ENCODE measurements around the gene RPS10.

The RPS10 gene

DNA sequence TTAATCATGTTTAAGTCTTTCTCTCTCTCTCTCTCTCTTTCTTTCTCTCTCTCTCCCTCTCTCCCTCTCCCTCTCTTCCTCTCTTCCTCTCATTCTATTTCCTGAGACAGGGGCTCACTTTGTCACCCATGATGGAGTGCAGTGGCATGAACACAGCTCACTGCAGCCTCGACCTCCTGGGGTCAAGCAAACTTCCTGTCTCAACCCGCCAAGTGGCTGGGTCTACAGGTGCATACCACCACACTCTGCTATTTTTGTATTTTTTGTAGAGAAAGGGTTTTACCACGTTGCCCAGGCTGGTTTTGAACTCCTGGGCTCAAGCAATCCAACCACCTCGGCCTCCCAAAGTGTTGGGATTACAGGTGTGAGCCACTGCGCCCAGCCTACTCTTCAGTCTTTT lies 15.7 kb upstream of the RPS10 start:
- Histone ChIP-seq H3K36me3 (no peaks in the 10 kb centered on the region), H3K4me3 (ENCODE audit: low read depth, low read length) (no peak overlapping the region), H3K27me3 (no peaks in the 10 kb centered on the region), H3K9me3 (no peaks in the 10 kb centered on the region; the same call in 1 of the 2 replicates), H3K4me1 (no peaks in the 10 kb centered on the region)
- TF ChIP-seq, protein P1, sequence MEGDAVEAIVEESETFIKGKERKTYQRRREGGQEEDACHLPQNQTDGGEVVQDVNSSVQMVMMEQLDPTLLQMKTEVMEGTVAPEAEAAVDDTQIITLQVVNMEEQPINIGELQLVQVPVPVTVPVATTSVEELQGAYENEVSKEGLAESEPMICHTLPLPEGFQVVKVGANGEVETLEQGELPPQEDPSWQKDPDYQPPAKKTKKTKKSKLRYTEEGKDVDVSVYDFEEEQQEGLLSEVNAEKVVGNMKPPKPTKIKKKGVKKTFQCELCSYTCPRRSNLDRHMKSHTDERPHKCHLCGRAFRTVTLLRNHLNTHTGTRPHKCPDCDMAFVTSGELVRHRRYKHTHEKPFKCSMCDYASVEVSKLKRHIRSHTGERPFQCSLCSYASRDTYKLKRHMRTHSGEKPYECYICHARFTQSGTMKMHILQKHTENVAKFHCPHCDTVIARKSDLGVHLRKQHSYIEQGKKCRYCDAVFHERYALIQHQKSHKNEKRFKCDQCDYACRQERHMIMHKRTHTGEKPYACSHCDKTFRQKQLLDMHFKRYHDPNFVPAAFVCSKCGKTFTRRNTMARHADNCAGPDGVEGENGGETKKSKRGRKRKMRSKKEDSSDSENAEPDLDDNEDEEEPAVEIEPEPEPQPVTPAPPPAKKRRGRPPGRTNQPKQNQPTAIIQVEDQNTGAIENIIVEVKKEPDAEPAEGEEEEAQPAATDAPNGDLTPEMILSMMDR (IDR thresholded peaks at IDR 0.05; ENCODE audit: low read depth, low read length) = no peak
- no peak for DNase-seq

DNA sequence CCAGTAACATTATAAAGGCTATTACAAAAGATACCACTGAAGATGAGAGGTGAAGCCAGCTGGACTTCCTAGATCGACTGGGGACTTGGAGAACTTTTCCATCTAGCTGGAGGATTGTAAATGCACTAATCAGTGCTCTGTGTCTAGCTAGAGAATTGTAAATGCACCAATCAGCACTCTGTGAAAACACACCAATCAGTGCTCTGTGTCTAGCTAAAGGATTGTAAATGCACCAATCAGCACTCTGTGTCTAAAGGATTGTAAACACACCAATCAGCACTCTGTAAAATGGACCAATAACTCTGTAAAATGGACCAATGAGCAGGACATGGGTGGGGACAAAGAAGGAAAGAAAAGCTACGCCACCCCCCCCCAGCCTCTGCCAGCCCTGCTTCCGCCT lies 13.6 kb upstream of the RPS10 start:
- H3K9me3 ChIP-seq = no peaks in the 10 kb centered on the region; the same call in 1 of the 2 replicates
- no peak for DNase-seq
- TF ChIP-seq, protein P1 (IDR thresholded peaks at IDR 0.05; ENCODE audit: low read depth, low read length) = no peak
- no peak overlapping the region for H3K4me3 ChIP-seq (ENCODE audit: low read depth, low read length)
- H3K27me3 ChIP-seq = no peaks in the 10 kb centered on the region
- H3K36me3 ChIP-seq = no peaks in the 10 kb centered on the region
- no peaks in the 10 kb centered on the region for H3K4me1 ChIP-seq

DNA sequence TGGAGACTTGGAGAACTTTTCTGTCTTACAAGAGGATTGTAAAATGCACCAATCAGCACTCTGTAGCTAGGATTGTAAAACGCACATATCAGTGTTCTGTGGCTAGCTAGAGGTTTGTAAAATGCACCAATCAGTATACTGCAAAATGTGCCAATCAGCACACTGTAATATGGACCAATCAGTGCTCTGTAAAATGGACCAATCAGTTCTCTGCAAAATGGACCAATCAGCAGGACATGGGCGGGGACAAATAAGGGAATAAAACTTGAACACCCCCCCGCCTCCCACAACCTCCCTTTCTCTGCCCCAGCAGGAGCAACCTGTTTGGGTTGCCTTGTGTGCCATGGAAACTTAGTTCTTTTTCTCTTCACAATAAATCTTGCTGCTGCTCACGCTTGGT lies 12.8 kb upstream of the RPS10 start:
- no peak for DNase-seq
- Histone ChIP-seq H3K36me3 (no peaks in the 10 kb centered on the region), H3K4me1 (no peaks in the 10 kb centered on the region), H3K9me3 (no peaks in the 10 kb centered on the region; the same call in 1 of the 2 replicates), H3K27me3 (no peaks in the 10 kb centered on the region), H3K4me3 (ENCODE audit: low read depth, low read length) (no peak overlapping the region)
- TF ChIP-seq, protein P1 (IDR thresholded peaks at IDR 0.05; ENCODE audit: low read depth, low read length) = no peak

DNA sequence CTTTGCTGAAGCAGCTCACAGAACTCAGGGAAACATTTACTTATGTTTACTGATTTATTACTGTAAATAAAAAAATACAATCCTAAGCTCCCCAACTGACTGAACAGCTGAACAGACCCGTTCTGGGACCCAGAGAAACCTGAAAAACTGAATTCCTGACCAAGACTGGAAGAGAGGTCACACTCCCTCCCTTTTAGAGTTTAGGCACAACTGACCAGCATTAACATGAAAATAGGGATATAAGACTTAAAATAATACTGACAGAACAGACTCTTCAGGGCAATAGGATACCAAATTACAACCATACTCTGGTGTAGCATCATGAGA lies 11.7 kb upstream of the RPS10 start:
- H3K36me3 ChIP-seq = no peaks in the 10 kb centered on the region
- DNase-seq = no peak
- no peaks in the 10 kb centered on the region for H3K4me1 ChIP-seq
- no peaks in the 10 kb centered on the region for H3K27me3 ChIP-seq
- TF ChIP-seq, protein P1 (IDR thresholded peaks at IDR 0.05; ENCODE audit: low read depth, low read length) = no peak
- H3K9me3 ChIP-seq = no peaks in the 10 kb centered on the region; the same call in 1 of the 2 replicates
- H3K4me3 ChIP-seq (ENCODE audit: low read depth, low read length) = no peak overlapping the region

DNA sequence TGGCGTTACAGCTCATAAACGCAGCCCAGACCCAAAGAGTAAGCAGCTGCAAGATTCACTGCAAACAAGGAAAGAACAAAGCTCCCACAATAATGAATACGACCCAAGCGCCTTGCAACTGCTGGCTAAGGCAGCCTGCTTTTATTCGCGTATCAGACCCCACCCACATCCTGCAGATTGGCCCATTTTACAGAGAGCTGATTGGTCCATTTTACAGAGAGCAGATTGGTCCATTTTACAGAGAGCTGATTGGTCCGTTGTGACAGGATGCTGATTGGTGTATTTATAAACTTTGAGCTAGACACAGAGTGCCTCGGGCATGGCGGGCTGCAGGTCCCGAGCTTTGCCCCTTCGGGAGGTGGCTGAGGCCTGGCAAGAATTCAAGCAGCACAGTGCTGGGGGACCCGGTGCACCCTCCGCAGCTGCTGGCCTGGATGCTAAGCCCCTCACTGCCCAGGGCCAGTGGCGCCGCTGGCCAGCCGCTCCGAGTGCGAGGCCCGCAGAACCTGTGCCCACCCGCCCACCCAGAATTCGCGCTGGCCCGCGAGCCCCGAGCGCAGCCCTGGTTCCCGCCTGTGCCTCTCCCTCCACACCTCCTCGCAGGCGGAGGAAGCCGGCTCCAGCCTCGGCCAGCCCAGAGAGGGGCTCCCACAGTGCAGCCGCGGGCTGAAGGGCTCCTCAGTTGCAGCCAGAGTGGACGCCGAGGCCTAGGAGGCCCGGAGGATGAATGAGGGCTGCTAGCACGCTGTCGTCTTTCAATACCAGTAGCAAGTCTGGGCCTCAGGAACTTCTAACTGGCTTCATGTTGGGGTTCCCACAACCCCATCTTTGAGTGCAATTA lies 11.2 kb upstream of the RPS10 start:
- no peaks in the 10 kb centered on the region for H3K27me3 ChIP-seq
- H3K36me3 ChIP-seq = no peaks in the 10 kb centered on the region
- H3K9me3 ChIP-seq = no peaks in the 10 kb centered on the region; the same call in 1 of the 2 replicates
- TF ChIP-seq, protein P1 (IDR thresholded peaks at IDR 0.05; ENCODE audit: low read depth, low read length) = no peak
- no peak overlapping the region for H3K4me3 ChIP-seq (ENCODE audit: low read depth, low read length)
- H3K4me1 ChIP-seq = no peaks in the 10 kb centered on the region
- DNase-seq = no peak

DNA sequence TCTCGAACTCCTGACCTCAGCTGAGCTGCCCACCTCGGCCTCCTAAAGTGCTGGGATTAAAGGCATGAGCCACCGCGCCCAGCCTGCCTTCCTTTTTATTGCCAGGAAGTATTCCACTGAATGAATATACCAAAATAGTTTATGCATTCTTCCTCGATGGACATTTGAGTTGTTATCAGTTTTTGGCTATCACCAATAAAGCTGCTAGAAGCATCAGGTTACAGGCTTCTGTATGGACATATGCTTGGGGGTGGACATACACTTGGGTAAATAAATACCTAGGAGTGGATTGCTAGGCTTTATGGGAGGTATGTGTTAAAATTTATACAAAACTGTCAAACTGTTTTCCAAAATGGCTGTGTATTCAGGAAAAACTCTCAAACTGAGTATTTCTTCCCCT lies 10.0 kb upstream of the RPS10 start:
- Histone ChIP-seq H3K27me3 (no peaks in the 10 kb centered on the region), H3K4me3 (ENCODE audit: low read depth, low read length) (no peak overlapping the region), H3K9me3 (no peaks in the 10 kb centered on the region; the same call in 1 of the 2 replicates), H3K4me1 (no peaks in the 10 kb centered on the region), H3K36me3 (no peaks in the 10 kb centered on the region)
- TF ChIP-seq, protein P1 (IDR thresholded peaks at IDR 0.05; ENCODE audit: low read depth, low read length) = no peak
- DNase-seq = no peak
